ENCODE measurements around the gene GOPC.

DNA sequence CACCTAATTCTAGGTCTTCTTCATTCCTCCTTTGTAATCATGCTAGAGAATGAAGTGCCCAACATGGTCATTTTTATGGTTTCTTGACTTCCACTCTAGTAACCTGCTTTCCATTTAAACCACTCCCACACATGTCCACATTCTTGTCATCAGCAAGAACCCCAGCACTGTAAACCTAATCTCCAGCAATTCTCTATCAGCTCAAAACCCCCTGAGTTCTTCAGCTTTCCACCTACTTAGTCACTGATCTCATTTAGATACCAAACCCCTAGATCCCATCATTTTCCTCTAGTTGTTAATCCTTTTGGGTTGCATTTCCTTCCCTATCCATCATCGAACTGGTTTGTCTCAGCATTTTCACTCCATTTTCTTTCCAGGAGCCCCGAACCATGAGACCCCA is 49.7 kb downstream of the GOPC start:
- TF ChIP-seq POLR2AphosphoS5 (IDR thresholded peaks at IDR 0.05) (no peak), POLR2A (IDR thresholded peaks at IDR 0.05) (no peak)

All from breast epithelium (tissue), 3 donors.